H1 (cell line): ENCODE results near the gene SLC7A10. TPM values are rescaled to one million over a fixed set of nuclear protein-coding genes. Genes with fewer than 3 reads are reported as not detected.

Experiments
- CHD2 ChIP-seq: IDR thresholded peaks from 2 replicates; pipeline ENCODE4 v1.6.1; 2012; ENCODE audit warnings: low read length, improper control_type of control experiment
- SUZ12 ChIP-seq: fragments of 200-600 bp; sonication (generic); IDR thresholded peaks from 2 replicates; pipeline ENCODE4 v1.6.1; 2012; ENCODE audit warnings: mild to moderate bottlenecking, inconsistent platforms, low read length, moderate library complexity, mixed read lengths
- polyA plus RNA-seq, 7 experiments: library from polyadenylated mRNA; depleted of rRNA in 3 of 7; stranded (reverse) in 5 of 7; unstranded in 2 of 7; fragments of >200 nt in 5 of 7; fragments of 200-250 nt in 2 of 7; gene quantifications; 1 replicate in 5 of 7; 2 replicates in 1 of 7; 4 replicates in 1 of 7; pipeline versions ENCODE4 v1.2.1 to v1.2.3, GENCODE V29; 2011 to 2013; ENCODE audit warnings: missing spikeins in 2 of 7, mixed read lengths in 2 of 7
- total RNA-seq: library from RNA; stranded (reverse); fragmentation: NEBNext Ultra II Directional; extraction: Animal tissue kit (Norgen Biotek cat#: 25700); gene quantifications from 2 replicates; pipeline ENCODE4 v1.2.1, GENCODE V29; 2021

SLC7A10 gene
- total and polyA plus RNA-seq, 2 of the 8 experiments (the other 6 are each of a cell fraction or from before 2014, with no cell fraction given), result 3.7 to 7.1 TPM

DNA sequence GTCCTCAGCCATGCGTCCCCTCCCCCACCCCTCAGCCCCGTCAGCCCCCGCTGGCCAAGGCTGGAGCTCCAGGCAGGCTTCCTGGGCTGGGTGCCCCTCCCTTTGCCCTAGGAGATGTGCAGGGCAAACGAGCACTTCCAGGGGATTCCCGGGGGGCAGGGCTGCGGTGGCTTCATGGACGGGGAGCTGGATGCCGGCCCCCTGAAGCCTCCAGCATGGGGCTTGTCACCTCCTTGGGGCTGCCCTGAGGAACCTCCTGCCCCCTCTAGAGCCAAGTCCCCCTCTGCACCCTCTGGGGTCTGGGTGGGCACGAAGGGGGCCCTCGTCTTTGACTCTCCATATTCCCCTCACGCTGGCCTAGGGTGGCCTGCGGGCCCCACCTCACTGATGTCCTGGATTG, 25.4 kb upstream of the SLC7A10 start (continued):
- TF ChIP-seq SUZ12 (no peak), CHD2 (no peak)
